HCT116 (cell line): ENCODE results near the gene CENPP.

Experiments
- CTCF ChIP-seq, 3 experiments: fragments of 200-600 bp in 1 of 3; sonication (generic) in 1 of 3; IDR thresholded peaks in 2 of 3; conservative IDR thresholded peaks in 1 of 3; 2 replicates each; pipeline ENCODE4 v1.5.1; 2012 to 2017; ENCODE audit warnings: low read depth in 2 of 3, low read length in 2 of 3, antibody characterized with exemption in 1 of 3, borderline replicate concordance in 1 of 3, control low read depth in 1 of 3, mild to moderate bottlenecking in 1 of 3, mixed read lengths in 1 of 3, mixed run types in 1 of 3, moderate library complexity in 1 of 3; ENCODE audit not compliant: insufficient read depth in 1 of 3
- JUND ChIP-seq: IDR thresholded peaks from 2 replicates; pipeline ENCODE4 v1.6.1; 2012
- POLR2A ChIP-seq: IDR thresholded peaks from 2 replicates; pipeline ENCODE4 v1.7.0; 2011; ENCODE audit warnings: borderline replicate concordance; ENCODE audit not compliant: insufficient read depth, insufficient read length; ENCODE audit errors: extremely low read depth

DNA sequence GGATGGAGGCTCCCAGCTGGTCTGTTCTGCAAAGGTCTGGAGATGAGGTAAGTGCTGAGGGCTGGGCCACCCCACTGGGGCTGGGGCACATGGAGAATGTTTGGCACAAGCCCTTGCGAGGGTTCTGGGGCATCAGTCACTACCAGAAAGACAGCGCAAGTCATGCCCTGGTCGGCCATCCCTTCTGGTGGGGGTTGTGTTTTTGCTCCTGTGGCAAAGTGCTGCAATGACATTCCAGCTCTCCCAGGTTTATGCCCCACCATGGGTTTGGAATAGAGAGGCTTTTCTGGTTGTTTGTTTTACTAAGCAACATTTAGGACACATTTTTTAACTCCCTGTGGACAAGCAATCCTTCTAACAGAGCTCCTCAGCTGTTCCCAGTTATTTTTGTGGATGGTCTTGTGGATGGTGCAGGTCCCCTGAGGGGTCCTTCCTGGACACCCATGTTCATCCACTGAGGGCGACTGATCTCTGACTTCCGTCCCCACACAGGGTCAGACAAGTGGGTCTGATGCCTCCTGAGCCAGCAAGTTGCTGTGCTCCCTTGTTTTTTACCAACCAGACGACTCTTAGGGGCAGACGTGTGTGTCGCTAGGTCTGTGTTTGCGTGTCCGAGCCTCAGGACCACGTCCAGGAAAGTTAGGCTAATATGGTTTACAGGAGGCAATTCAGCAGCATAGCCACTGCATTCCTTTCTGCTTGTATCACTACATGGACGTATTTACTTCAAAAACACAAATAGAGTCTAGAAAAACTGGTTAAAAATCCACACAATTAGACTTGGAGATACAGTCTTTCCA lies 274.9 kb downstream of the CENPP start:
- TF ChIP-seq POLR2A (no peak), JUND (no peak), CTCF (IDR thresholded peaks at IDR 0.05 in 2 of 3, conservative IDR thresholded peaks at IDR 0.05 in 1 of 3; ENCODE audit: borderline replicate concordance in 1 of 3, insufficient read depth in 1 of 3, low read depth in 2 of 3, low read length in 2 of 3) (no peak)
